SU-DHL-6 (cell line): ENCODE data around the gene MKNK2.

Source experiments
- EZH2phosphoT487 ChIP-seq: fragments of 200-600 bp; sonication (generic), shearing (Covaris generic); conservative IDR thresholded peaks from 2 replicates; pipeline ENCODE4 v1.6.1; 2018; ENCODE audit warnings: mild to moderate bottlenecking, antibody characterized with exemption, low read length, moderate library complexity, mixed read lengths
- TF ChIP-seq, protein P1 (sequence below): fragments of 200-600 bp; sonication (generic); IDR thresholded peaks from one replicate; pipeline ENCODE4 v1.5.1; 2017; ENCODE audit warnings: antibody characterized with exemption, mild to moderate bottlenecking, low read length, moderate library complexity; ENCODE audit not compliant: insufficient read depth, poor library complexity, severe bottlenecking

DNA sequence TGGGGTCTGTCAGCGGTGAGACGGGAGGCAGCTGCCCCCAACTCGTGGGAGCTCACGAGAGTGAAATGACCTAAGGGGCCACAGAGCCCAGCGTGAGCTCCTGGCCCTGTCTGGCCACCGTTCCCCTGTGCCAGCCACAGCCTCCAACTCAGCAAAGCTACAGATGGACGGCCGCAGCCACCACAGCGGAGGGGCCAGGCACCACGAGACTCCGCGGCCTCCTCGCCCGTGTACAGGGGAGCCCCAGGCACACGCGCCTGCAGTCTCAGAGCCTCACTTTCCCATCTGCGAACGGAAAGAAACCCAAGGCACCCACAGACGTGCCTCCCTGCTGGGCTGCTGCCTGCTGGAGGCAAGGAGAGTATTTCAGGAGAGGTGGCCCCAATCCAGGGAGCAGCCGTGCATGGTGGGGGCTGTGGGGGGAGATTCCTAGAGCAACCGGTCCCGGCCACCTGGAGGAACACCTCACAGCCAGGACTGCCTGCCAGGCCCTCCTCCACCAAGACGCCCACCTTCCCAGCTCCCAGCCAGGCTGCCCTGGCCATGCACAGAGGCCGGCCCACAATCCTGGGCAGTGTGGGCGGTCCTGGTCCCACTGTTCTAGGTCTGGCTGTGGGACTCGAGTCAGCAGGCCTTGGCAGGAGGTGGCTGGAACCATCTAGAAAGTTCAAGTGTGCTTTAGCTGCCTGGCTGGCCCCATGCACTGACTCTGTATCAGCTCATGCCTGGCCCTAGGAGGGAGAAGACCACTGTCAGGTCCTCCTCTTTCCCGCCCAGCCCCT, 1.9 kb downstream of the MKNK2 start:
- TF ChIP-seq, protein P1, sequence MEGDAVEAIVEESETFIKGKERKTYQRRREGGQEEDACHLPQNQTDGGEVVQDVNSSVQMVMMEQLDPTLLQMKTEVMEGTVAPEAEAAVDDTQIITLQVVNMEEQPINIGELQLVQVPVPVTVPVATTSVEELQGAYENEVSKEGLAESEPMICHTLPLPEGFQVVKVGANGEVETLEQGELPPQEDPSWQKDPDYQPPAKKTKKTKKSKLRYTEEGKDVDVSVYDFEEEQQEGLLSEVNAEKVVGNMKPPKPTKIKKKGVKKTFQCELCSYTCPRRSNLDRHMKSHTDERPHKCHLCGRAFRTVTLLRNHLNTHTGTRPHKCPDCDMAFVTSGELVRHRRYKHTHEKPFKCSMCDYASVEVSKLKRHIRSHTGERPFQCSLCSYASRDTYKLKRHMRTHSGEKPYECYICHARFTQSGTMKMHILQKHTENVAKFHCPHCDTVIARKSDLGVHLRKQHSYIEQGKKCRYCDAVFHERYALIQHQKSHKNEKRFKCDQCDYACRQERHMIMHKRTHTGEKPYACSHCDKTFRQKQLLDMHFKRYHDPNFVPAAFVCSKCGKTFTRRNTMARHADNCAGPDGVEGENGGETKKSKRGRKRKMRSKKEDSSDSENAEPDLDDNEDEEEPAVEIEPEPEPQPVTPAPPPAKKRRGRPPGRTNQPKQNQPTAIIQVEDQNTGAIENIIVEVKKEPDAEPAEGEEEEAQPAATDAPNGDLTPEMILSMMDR, result no peak
- no peak for TF ChIP-seq EZH2phosphoT487
